Naive thymus-derived CD4-positive, alpha-beta T cell (primary cell): ENCODE measurements around the gene UGT1A4. TPM values are rescaled to one million over a fixed set of nuclear protein-coding genes. Genes with fewer than 3 reads are reported as not detected.

Experiments used
- ATAC-seq: fragments of 150-1000 bp; cut with Tn5 transposase; 2 replicates; pipeline ENCODE4 v1.10.0; 2021; ENCODE audit warnings: mild to moderate bottlenecking, moderate library complexity
- CTCF ChIA-PET: fragments of 350-600 bp; sonication (Branson Sonifier 250); formaldehyde crosslinking; loops from one replicate; lab custom pipeline; 2021; ENCODE audit warnings: antibody characterized with exemption; lab: Charles Lee
- POLR2A ChIA-PET: fragments of 350-600 bp; sonication (Branson Sonifier 250); formaldehyde crosslinking; loops from one replicate; lab custom pipeline; 2021; ENCODE audit warnings: antibody characterized with exemption, inconsistent platforms; lab: Charles Lee
- DNase-seq, 9 donors: peaks; one replicate each; pipeline versions ENCODE4 v3.0.0 to v3.0.0-alpha.2; 2020 to 2022; ENCODE audit warnings: mixed read lengths in 1 of 9
- H3K27ac ChIP-seq: one replicate; pipeline ENCODE4 v1.7.0; 2013; ENCODE audit warnings: mild to moderate bottlenecking, low read depth, low read length, moderate library complexity
- H3K27me3 ChIP-seq, 2 donors: one replicate each; pipeline ENCODE4 v1.7.0; 2013; ENCODE audit warnings: low read length in 2 of 2, mild to moderate bottlenecking in 2 of 2, moderate library complexity in 2 of 2; ENCODE audit not compliant: control insufficient read depth in 2 of 2, insufficient read depth in 2 of 2
- H3K36me3 ChIP-seq, 3 experiments: 1 replicate in 2 of 3; 2 replicates in 1 of 3; pipeline ENCODE4 v1.7.0; 2013; ENCODE audit warnings: low read length in 3 of 3, mild to moderate bottlenecking in 3 of 3, moderate library complexity in 1 of 3; ENCODE audit not compliant: insufficient read depth in 3 of 3, control insufficient read depth in 2 of 3
- H3K4me1 ChIP-seq, 2 donors: one replicate each; pipeline ENCODE4 v1.7.0; 2013; ENCODE audit warnings: low read length in 2 of 2, mild to moderate bottlenecking in 2 of 2, moderate library complexity in 1 of 2; ENCODE audit not compliant: control insufficient read depth in 2 of 2, insufficient read depth in 2 of 2
- H3K4me3 ChIP-seq: 2 replicates; pipeline ENCODE4 v1.7.0; 2013; ENCODE audit warnings: mild to moderate bottlenecking, low read length
- H3K9me3 ChIP-seq, 3 experiments: 1 replicate in 2 of 3; 2 replicates in 1 of 3; pipeline ENCODE4 v1.7.0; 2013; ENCODE audit warnings: low read length in 3 of 3; ENCODE audit not compliant: control insufficient read depth in 2 of 3
- H3K27ac Mint-ChIP-seq, 9 donors: one replicate each; pipeline ENCODE4 v1.8.0; 2020 to 2022; ENCODE audit warnings: mixed read lengths in 9 of 9, mild to moderate bottlenecking in 8 of 9, moderate library complexity in 5 of 9, inconsistent platforms in 2 of 9
- H3K27me3 Mint-ChIP-seq, 5 donors: one replicate each; pipeline ENCODE4 v1.8.0; 2021 to 2022; ENCODE audit warnings: mixed read lengths in 5 of 5, mild to moderate bottlenecking in 1 of 5
- H3K36me3 Mint-ChIP-seq, 5 donors: one replicate each; pipeline ENCODE4 v1.8.0; 2020 to 2022; ENCODE audit warnings: mixed read lengths in 5 of 5, mild to moderate bottlenecking in 3 of 5, inconsistent platforms in 1 of 5
- H3K4me1 Mint-ChIP-seq, 7 donors: one replicate each; pipeline ENCODE4 v1.8.0; 2020 to 2022; ENCODE audit warnings: mixed read lengths in 7 of 7, mild to moderate bottlenecking in 3 of 7, inconsistent platforms in 1 of 7
- H3K4me3 Mint-ChIP-seq, 10 donors: one replicate each; pipeline ENCODE4 v1.8.0; 2020 to 2022; ENCODE audit warnings: mild to moderate bottlenecking in 10 of 10, mixed read lengths in 10 of 10, moderate library complexity in 6 of 10, inconsistent platforms in 2 of 10
- H3K9me3 Mint-ChIP-seq, 11 donors: one replicate each; pipeline ENCODE4 v1.8.0; 2020 to 2022; ENCODE audit warnings: mixed read lengths in 11 of 11, mild to moderate bottlenecking in 4 of 11, inconsistent platforms in 1 of 11, moderate library complexity in 1 of 11
- intact Hi-C, 2 donors: fragments of 100-400 bp; cut with micrococcal nuclease; formaldehyde crosslinking; loops; one replicate each; pipeline ENCODE4 v1.15.1; 2023
- polyA plus RNA-seq, 2 donors: library from polyadenylated mRNA; unstranded; fragments of 300-500 nt; fragmentation: Illumina TruSeq; gene quantifications; one replicate each; pipeline ENCODE4 v1.2.3, GENCODE V29; 2021
- total RNA-seq, 6 experiments: library from RNA in 5 of 6; stranded (reverse) in 5 of 6; gene quantifications; 1 replicate in 5 of 6; 2 replicates in 1 of 6; pipeline ENCODE4 v1.2.3 and lab custom pipeline; 2021 to 2026

Gene UGT1A4
- total and polyA plus RNA-seq, 7 experiments from 2014 or later = not detected

DNA sequence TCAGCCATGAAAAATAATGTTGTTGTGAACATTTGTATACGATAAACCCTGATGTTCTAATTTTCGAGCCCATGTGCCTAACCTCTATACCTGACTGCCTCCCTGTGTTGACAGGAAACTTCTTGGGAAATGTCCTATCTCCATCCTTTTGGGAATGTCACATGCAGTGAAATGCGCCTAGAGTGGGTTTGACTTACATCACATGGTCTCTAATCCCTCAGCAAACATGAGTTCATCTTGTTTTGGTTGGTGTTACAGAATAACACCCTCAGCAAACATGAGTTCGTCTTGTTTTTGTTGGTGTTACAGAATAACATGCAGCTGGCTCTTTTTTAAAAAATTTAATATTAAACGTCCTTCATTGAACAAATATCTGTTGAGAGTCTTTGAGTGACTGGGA, 30.2 kb upstream of the UGT1A4 start:
- Mint-ChIP-seq H3K4me3 (no peak overlapping the region), H3K4me1 (no peaks in the 10 kb centered on the region), H3K36me3 (peaks cover 0 to 4% (median 0%) of the 10 kb centered on the region in 5 donors), H3K9me3 (peaks cover 0 to 2% (median 0%) of the 10 kb centered on the region in 11 donors), H3K27me3 (peaks cover 4 to 20% (median 6%) of the 10 kb centered on the region in 5 donors), H3K27ac (no peak overlapping the region)
- ChIA-PET CTCF (no interaction called here), POLR2A (no interaction called here)
- ATAC-seq (no peak), DNase-seq (no peak)
- Histone ChIP-seq H3K27ac (no peak overlapping the region), H3K4me1 (no peaks in the 10 kb centered on the region), H3K9me3 (no peaks in the 10 kb centered on the region), H3K36me3 (no peaks in the 10 kb centered on the region), H3K27me3 (no peaks in the 10 kb centered on the region), H3K4me3 (no peak overlapping the region)
- intact Hi-C loops = no loop called here

DNA sequence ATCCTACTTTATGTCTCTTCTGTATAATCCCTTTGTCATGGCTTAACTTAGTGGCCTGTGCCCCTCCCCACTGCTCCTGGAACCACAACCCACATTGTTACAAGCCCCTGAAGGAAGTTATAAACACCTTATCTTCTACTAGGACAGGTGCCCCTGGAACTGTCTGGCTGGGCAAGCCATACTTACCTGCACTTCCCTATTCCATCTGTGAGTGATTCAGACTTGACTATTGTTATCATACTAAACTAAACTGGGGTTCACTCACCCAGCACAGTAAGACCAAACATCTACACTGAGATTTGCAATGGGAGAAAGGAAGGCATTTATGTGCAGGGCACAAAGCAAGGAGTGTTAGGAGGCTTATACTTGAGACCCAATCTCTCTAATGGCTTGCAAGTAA, 29.5 kb upstream of the UGT1A4 start:
- H3K27me3 ChIP-seq = no peaks in the 10 kb centered on the region
- H3K4me3 ChIP-seq = no peak overlapping the region
- Mint-ChIP-seq H3K36me3 (peaks cover 0 to 4% (median 0%) of the 10 kb centered on the region in 5 donors), H3K4me3 (no peak overlapping the region), H3K9me3 (peaks cover 0 to 2% (median 0%) of the 10 kb centered on the region in 11 donors), H3K27ac (no peak overlapping the region), H3K4me1 (no peaks in the 10 kb centered on the region), H3K27me3 (peaks cover 4 to 20% (median 6%) of the 10 kb centered on the region in 5 donors)
- peak; percentile 29 for ATAC-seq
- ChIA-PET POLR2A (no interaction called here), CTCF (no interaction called here)
- intact Hi-C loops = no loop called here
- no peak overlapping the region for H3K27ac ChIP-seq
- no peaks in the 10 kb centered on the region for H3K4me1 ChIP-seq
- no peak for DNase-seq
- H3K9me3 ChIP-seq = no peaks in the 10 kb centered on the region
- H3K36me3 ChIP-seq = no peaks in the 10 kb centered on the region

DNA sequence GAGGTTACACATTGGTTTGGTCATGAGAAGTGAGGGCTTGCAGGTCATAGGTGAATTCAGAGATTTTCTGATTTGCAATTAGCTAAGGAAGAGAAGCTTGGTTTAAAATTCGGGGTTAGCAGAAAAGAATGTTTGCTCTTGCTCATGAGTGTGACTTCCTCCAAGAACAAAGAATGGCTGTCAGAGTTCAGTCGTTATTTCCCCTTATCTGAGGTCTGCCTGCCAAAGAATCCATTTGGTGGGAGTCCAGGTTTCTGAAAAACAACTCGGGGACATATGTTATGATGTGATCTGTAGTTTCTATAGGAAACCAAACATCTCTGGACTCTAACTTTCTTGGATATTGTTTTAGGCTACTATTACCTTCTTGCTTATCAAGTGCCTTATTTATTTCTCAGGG, 29.0 kb upstream of the UGT1A4 start:
- ChIA-PET POLR2A (no interaction called here), CTCF (no interaction called here)
- H3K27ac Mint-ChIP-seq = no peak overlapping the region
- Histone ChIP-seq H3K27me3 (no peaks in the 10 kb centered on the region), H3K4me3 (no peak overlapping the region), H3K4me1 (no peaks in the 10 kb centered on the region), H3K36me3 (no peaks in the 10 kb centered on the region), H3K9me3 (no peaks in the 10 kb centered on the region), H3K27ac (no peak overlapping the region)
- intact Hi-C loops = no loop called here
- no peak overlapping the region for H3K4me3 Mint-ChIP-seq
- no peaks in the 10 kb centered on the region for H3K4me1 Mint-ChIP-seq
- peaks cover 0 to 2% (median 0%) of the 10 kb centered on the region in 11 donors for H3K9me3 Mint-ChIP-seq
- ATAC-seq = no peak
- no peak for DNase-seq
- peaks cover 4 to 20% (median 6%) of the 10 kb centered on the region in 5 donors for H3K27me3 Mint-ChIP-seq
- H3K36me3 Mint-ChIP-seq = peaks cover 0 to 4% (median 0%) of the 10 kb centered on the region in 5 donors

DNA sequence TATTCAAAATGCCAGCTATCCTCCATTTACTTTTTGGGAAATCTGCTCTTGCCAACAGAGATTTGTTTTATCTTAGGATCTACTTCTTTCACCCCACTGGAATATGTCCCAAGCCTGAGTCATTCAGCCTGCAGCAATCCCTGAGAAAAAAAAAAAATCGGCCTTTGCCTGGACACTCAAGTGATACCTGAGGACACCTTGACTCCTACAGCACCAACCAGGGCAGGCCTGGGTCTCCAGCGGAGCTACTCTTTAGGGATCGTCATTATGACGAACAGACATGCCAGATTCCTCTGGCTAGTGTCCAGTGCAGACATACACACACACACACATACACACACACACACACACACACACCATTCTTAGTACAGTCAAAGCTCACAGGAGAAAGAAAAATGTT, 28.1 kb upstream of the UGT1A4 start:
- Mint-ChIP-seq H3K27ac (no peak overlapping the region), H3K9me3 (peaks cover 0 to 2% (median 0%) of the 10 kb centered on the region in 11 donors), H3K36me3 (peaks cover 0 to 4% (median 0%) of the 10 kb centered on the region in 5 donors), H3K4me1 (no peaks in the 10 kb centered on the region), H3K4me3 (no peak overlapping the region), H3K27me3 (peaks cover 4 to 18% (median 6%) of the 10 kb centered on the region in 5 donors)
- ChIA-PET POLR2A (interaction anchor here (0.7 kb wide), 1 partner anchor 1837 kb away, joined by 3 read pairs; no protein-coding TSS in a partner anchor), CTCF (interaction anchor here (0.5 kb wide), 1 partner anchor 1548 kb away, joined by 3 read pairs; no protein-coding TSS in a partner anchor)
- Histone ChIP-seq H3K36me3 (no peaks in the 10 kb centered on the region), H3K9me3 (no peaks in the 10 kb centered on the region), H3K4me1 (no peaks in the 10 kb centered on the region), H3K27me3 (no peaks in the 10 kb centered on the region), H3K27ac (no peak overlapping the region), H3K4me3 (no peak overlapping the region)
- ATAC-seq = no peak
- intact Hi-C loops = no loop called here
- DNase-seq = no peak

DNA sequence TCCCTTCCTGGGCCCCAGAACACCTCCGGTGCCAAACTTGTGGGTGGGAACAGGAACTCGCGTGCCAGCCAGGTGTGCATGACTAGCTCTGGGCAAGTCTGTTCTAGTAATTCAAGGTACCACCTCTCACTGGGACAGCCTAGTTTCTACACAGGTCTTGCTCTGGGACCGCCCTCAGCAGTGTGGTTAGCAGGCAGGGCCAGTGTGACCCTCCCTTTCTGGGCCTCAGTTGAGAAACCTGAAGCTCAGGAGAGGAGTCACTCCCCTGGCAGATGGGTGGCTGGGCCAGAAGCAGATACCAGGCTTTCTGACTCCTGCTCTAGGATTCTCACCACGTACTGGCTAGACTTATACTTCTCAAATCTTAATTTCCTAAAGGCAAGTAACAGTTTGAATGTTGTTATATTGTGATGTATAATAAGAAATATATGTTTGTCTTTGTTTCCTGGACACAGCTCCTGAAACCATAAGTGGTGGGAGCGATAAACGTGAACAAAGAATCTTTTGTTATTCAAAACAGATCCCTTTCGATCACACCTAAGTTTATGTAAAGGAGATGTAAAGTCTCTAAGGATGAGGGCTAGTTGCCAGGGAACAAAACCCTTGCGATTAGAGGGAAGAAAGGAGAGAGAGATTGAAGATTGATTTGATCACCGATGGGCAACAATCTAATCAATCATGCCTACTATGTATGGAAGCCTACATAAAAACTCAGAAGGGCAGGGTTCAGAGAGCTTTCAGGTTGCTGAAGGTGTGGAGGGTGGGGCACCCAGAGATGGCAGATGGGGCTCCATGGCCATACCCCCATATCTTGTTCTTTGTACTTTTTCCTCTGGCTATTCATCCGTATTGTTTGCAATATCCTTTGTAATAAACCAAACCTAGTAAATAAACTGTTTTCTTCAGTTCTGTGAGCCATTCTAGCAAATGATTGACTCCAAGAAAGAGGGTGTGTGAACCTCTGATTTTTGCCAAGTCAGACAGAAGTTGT, 26.8 kb upstream of the UGT1A4 start:
- no peaks in the 10 kb centered on the region for H3K27me3 ChIP-seq
- no peak for ATAC-seq
- Mint-ChIP-seq H3K4me3 (no peak overlapping the region), H3K4me1 (no peaks in the 10 kb centered on the region), H3K27ac (no peak overlapping the region), H3K36me3 (peaks cover 0 to 6% (median 0%) of the 10 kb centered on the region in 5 donors), H3K9me3 (peaks cover 0 to 2% (median 0%) of the 10 kb centered on the region in 11 donors), H3K27me3 (peaks cover 2 to 24% (median 4%) of the 10 kb centered on the region in 5 donors)
- no peak overlapping the region for H3K27ac ChIP-seq
- H3K36me3 ChIP-seq = no peaks in the 10 kb centered on the region
- no peak overlapping the region for H3K4me3 ChIP-seq
- H3K4me1 ChIP-seq = no peaks in the 10 kb centered on the region
- no peaks in the 10 kb centered on the region for H3K9me3 ChIP-seq
- POLR2A ChIA-PET = no interaction called here
- intact Hi-C loops = no loop called here
- no peak for DNase-seq
- CTCF ChIA-PET = no interaction called here

DNA sequence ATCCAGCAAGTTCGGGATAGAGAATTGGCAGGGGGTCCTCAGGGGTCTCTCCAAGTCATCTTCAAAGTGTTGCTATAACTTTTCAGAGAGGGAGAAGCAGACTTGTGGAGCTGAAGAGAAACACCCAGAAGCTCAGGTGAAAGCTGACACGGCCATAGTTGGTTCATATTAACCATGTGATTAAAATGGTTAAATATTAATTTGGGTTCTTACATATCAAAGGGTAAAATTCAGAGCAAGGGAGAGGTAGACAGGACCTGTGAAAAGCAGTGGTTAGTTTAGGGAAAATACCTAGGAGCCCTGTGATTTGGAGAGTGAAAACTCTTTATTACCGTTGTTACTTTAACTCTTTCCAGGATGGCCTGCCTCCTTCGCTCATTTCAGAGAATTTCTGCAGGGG, 25.9 kb upstream of the UGT1A4 start, which contains the start of gene UGT1A6:
Gene UGT1A6, plus strand, starts transcription at position 243 of the 400 bp plus-strand sequence. Its CDS starts 115 bp downstream, at position 358.
- Histone ChIP-seq H3K4me1 (no peaks in the 10 kb centered on the region), H3K36me3 (no peaks in the 10 kb centered on the region), H3K9me3 (no peaks in the 10 kb centered on the region), H3K27me3 (no peaks in the 10 kb centered on the region), H3K4me3 (no peak within 1 kb of the TSS), H3K27ac (no peak within 1 kb of the TSS)
- ATAC-seq (no peak), DNase-seq (no peak)
- ChIA-PET CTCF (no interaction called here), POLR2A (no interaction called here)
- Mint-ChIP-seq H3K4me3 (no peak within 1 kb of the TSS), H3K36me3 (peaks cover 0 to 6% (median 0%) of the 10 kb centered on the region in 5 donors), H3K9me3 (peaks cover 0 to 2% (median 0%) of the 10 kb centered on the region in 11 donors), H3K27ac (peak within 1 kb of the TSS in 1 of 9 donors; percentile 77), H3K27me3 (peaks cover 0 to 31% (median 4%) of the 10 kb centered on the region in 5 donors), H3K4me1 (no peaks in the 10 kb centered on the region)
- intact Hi-C loops = no loop called here
